ENCODE measurements around the gene SLC2A4. TPM values are rescaled to one million over a fixed set of nuclear protein-coding genes. Genes with fewer than 3 reads are reported as not detected.

The SLC2A4 gene
- total and polyA plus RNA-seq, 2 donors from 2014 or later, result 2.8 to 4.2 TPM

DNA sequence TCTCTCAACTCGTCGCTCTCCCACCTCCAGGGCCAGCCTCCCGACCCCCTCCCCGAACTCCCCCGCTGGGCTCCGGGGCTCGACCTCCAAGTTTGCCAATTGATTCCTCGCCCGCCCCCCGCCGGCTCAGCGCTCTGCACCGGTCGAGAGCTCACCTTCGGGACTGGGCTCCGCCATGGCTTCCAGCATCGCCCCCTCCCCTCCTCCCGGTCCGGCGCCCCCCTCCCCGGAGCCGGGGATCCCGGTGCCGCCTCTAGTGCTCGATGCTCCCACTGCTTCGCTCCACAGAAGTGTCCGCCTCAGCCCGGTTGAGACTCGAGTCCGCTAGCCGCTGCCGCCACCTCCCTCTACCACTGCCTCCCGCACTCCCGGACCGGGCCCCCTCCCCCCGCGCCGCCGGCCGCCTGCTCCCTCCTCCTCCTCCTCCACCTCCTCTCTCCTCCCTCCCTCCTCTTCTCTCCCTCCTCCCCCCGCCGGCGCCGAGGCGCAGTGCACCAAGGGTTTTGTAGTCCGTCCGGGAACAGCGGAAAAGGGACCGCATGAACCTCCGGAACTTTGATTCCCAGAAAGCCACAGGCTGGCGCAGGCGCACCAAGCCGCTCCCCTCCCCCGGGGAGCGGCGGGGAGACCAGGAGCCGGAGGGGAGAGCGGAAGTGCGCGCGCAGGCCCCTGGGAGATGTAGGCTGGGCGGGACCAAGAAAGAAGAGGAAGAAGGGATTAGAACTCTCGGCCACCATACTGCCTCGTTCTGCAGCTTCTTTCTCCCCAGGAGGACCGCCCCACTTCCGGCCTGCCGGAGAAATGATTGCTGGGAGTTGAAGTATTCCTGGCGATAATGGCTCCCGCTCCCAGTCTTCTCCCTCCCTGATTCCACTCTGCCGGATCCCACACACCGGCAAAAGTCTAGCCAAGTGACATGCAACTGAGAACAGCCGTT, 42.2 kb upstream of the SLC2A4 start, which contains the start of gene PHF23:
PHF23 (minus strand) TSS at position 367 of the 937 bp plus-strand sequence; CDS start at position 189, 178 bp downstream.
- Histone ChIP-seq H3K27me3 (ENCODE audit: control insufficient read depth, insufficient read depth, low read length) (no peaks in the 10 kb centered on the region), H3K27ac (ENCODE audit: low read depth in 2 of 2, low read length in 2 of 2) (peak within 1 kb of the TSS; percentile 93 to 95), H3K9me3 (ENCODE audit: control insufficient read depth in 2 of 3, insufficient read depth in 1 of 3, low read length in 3 of 3) (no peaks in the 10 kb centered on the region), H3K9ac (ENCODE audit: low read length in 3 of 3) (peak within 1 kb of the TSS; percentile 42 to 97 (median 96)), H3K4me1 (ENCODE audit: control insufficient read depth in 2 of 3, insufficient read depth in 2 of 3, low read depth in 1 of 3, low read length in 3 of 3) (peaks cover 10 to 39% (median 20%) of the 10 kb centered on the region in 3 donors), H3K4me3 (ENCODE audit: low read length in 3 of 3) (peak within 1 kb of the TSS; percentile 80 to 89 (median 88)), H3K36me3 (ENCODE audit: control insufficient read depth in 2 of 3, insufficient read depth in 3 of 3, low read length in 3 of 3) (peaks cover 7 to 26% (median 13%) of the 10 kb centered on the region in 3 donors)
- DNase-seq (peak; percentile 100), FAIRE-seq (peak; percentile 84)
- TF ChIP-seq, protein P1, sequence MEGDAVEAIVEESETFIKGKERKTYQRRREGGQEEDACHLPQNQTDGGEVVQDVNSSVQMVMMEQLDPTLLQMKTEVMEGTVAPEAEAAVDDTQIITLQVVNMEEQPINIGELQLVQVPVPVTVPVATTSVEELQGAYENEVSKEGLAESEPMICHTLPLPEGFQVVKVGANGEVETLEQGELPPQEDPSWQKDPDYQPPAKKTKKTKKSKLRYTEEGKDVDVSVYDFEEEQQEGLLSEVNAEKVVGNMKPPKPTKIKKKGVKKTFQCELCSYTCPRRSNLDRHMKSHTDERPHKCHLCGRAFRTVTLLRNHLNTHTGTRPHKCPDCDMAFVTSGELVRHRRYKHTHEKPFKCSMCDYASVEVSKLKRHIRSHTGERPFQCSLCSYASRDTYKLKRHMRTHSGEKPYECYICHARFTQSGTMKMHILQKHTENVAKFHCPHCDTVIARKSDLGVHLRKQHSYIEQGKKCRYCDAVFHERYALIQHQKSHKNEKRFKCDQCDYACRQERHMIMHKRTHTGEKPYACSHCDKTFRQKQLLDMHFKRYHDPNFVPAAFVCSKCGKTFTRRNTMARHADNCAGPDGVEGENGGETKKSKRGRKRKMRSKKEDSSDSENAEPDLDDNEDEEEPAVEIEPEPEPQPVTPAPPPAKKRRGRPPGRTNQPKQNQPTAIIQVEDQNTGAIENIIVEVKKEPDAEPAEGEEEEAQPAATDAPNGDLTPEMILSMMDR (IDR thresholded peaks at IDR 0.05; ENCODE audit: borderline replicate concordance, extremely low read depth, insufficient read depth), result no peak
- intact Hi-C loops (cut with DNase I), result no loop called here

DNA sequence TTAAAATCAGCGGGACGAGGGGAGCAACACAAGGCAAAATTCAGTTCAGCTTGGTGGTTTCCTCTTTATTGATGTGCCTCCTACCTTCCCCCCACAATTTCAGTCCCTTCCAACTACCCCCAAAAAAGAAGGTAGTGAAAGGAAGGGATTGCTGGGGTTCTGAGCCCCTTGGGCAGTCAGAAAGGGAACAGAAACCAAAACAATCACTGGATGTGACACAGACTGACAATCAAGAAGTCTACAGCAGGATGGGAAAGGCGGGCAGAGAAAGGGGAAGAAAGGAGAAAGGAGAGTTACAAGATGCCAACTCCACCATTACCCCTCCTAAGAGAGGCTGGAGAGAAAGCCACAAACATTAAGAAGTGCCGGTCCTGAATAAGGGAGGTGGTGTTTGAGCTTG, 41.1 kb upstream of the SLC2A4 start:
- H3K4me1 ChIP-seq (ENCODE audit: control insufficient read depth in 2 of 3, insufficient read depth in 2 of 3, low read depth in 1 of 3, low read length in 3 of 3), result peaks cover 10 to 31% (median 20%) of the 10 kb centered on the region in 3 donors
- peak overlapping the region in 1 of 2 donors; percentile 97 for H3K27ac ChIP-seq (ENCODE audit: low read depth in 2 of 2, low read length in 2 of 2)
- no peaks in the 10 kb centered on the region for H3K9me3 ChIP-seq (ENCODE audit: control insufficient read depth in 2 of 3, insufficient read depth in 1 of 3, low read length in 3 of 3)
- peaks cover 7 to 24% (median 14%) of the 10 kb centered on the region in 3 donors for H3K36me3 ChIP-seq (ENCODE audit: control insufficient read depth in 2 of 3, insufficient read depth in 3 of 3, low read length in 3 of 3)
- peak overlapping the region in 1 of 3 donors; percentile 89 for H3K9ac ChIP-seq (ENCODE audit: low read length in 3 of 3)
- peak overlapping the region; percentile 35 to 99 (median 86) for H3K4me3 ChIP-seq (ENCODE audit: low read length in 3 of 3)
- FAIRE-seq (no peak), DNase-seq (no peak)
- TF ChIP-seq, protein P1 (IDR thresholded peaks at IDR 0.05; ENCODE audit: borderline replicate concordance, extremely low read depth, insufficient read depth), result no peak
- intact Hi-C loops (cut with DNase I), result no loop called here
- no peaks in the 10 kb centered on the region for H3K27me3 ChIP-seq (ENCODE audit: control insufficient read depth, insufficient read depth, low read length)

DNA sequence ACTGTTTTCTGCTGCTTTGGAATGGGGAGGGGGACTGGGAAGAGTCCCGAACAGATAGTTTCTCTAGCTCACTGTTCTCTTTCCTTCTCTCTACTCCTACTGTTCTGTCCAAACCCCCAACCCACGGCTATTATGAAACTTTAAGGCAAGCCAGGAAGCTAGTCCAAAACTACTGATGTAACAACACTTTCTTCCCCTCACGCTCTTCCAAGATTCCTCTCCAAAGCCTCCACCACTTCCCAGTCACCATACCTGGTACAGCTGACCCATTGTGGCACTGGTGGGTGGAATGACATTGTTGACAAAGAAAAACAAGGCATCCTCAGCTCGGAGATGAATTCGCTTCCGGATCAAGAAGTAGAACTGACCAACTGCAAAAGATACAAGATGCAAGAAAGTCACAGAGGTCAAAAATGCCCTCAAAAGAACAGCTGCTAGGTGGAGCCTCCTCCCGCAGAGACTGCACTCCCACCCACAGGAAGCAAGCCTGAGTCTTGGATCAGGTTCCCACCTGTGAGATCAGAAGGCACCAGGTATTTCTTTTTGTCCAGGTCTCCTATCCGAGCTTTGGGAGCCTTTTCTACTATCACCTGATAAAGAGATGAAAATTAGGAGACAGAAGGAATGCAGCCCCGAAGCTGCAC, 40.3 kb upstream of the SLC2A4 start:
- H3K27ac ChIP-seq (ENCODE audit: low read depth in 2 of 2, low read length in 2 of 2), result peak overlapping the region; percentile 97 to 99
- no peak for FAIRE-seq

More for the DNA sequence above, 40.3 kb upstream of the SLC2A4 start:
- Histone ChIP-seq H3K9me3 (ENCODE audit: control insufficient read depth in 2 of 3, insufficient read depth in 1 of 3, low read length in 3 of 3) (no peaks in the 10 kb centered on the region), H3K4me1 (ENCODE audit: control insufficient read depth in 2 of 3, insufficient read depth in 2 of 3, low read depth in 1 of 3, low read length in 3 of 3) (peaks cover 10 to 26% (median 20%) of the 10 kb centered on the region in 3 donors), H3K4me3 (ENCODE audit: low read length in 3 of 3) (peak overlapping the region; percentile 86 to 99 (median 99)), H3K36me3 (ENCODE audit: control insufficient read depth in 2 of 3, insufficient read depth in 3 of 3, low read length in 3 of 3) (peaks cover 13 to 25% (median 17%) of the 10 kb centered on the region in 3 donors), H3K9ac (ENCODE audit: low read length in 3 of 3) (peak overlapping the region; percentile 89 to 100 (median 92)), H3K27me3 (ENCODE audit: control insufficient read depth, insufficient read depth, low read length) (no peaks in the 10 kb centered on the region)
- DNase-seq, result peak in 2 of 5 donors; percentile 55
- TF ChIP-seq, protein P1 (IDR thresholded peaks at IDR 0.05; ENCODE audit: borderline replicate concordance, extremely low read depth, insufficient read depth), result no peak
- intact Hi-C loops (cut with DNase I), result no loop called here

Data from kidney (tissue), 14 donors.